CD14-positive monocyte (primary cell): ENCODE measurements around the gene ASF1B. TPM values are rescaled to one million over a fixed set of nuclear protein-coding genes. Genes with fewer than 3 reads are reported as not detected.

Experiments used
- DNase-seq, 3 donors: peaks; one replicate each; pipeline ENCODE4 v3.0.0-alpha.2; 2011 to 2022
- H2AFZ ChIP-seq: 2 replicates; pipeline ENCODE4 v1.6.0; 2012; ENCODE audit warnings: mild to moderate bottlenecking, low read depth, low read length, inconsistent platforms; ENCODE audit not compliant: insufficient read depth, poor library complexity, severe bottlenecking
- H3K27ac ChIP-seq, 2 donors: 1 replicate in 1 of 2; 2 replicates in 1 of 2; pipeline ENCODE4 v1.5.1; 2012 to 2013; ENCODE audit warnings: low read length in 2 of 2, control low read depth in 1 of 2, inconsistent platforms in 1 of 2, low read depth in 1 of 2, mild to moderate bottlenecking in 1 of 2
- H3K27me3 ChIP-seq, 2 donors: one replicate each; pipeline versions ENCODE4 v1.6.0 to v1.6.1; 2011 to 2013; ENCODE audit warnings: low read length in 2 of 2; ENCODE audit not compliant: control insufficient read depth in 2 of 2, insufficient read depth in 2 of 2
- H3K36me3 ChIP-seq, 2 donors: replicated peaks in 1 of 2; 1 replicate in 1 of 2; 2 replicates in 1 of 2; pipeline versions ENCODE4 v1.5.1 to v1.6.1; 2012 to 2013; ENCODE audit warnings: low read length in 2 of 2, control low read depth in 1 of 2, inconsistent platforms in 1 of 2, mild to moderate bottlenecking in 1 of 2; ENCODE audit not compliant: insufficient read depth in 2 of 2, control insufficient read depth in 1 of 2
- H3K4me1 ChIP-seq, 2 donors: 1 replicate in 1 of 2; 2 replicates in 1 of 2; pipeline versions ENCODE4 v1.5.1 to v1.6.1; 2012 to 2013; ENCODE audit warnings: low read length in 2 of 2, control low read depth in 1 of 2, inconsistent platforms in 1 of 2, mild to moderate bottlenecking in 1 of 2, moderate library complexity in 1 of 2; ENCODE audit not compliant: insufficient read depth in 2 of 2, control insufficient read depth in 1 of 2
- H3K4me2 ChIP-seq: replicated peaks from 2 replicates; pipeline ENCODE3; 2012; ENCODE audit warnings: low read length, moderate library complexity, mild to moderate bottlenecking; ENCODE audit not compliant: poor library complexity, severe bottlenecking; ENCODE audit errors: extremely low read depth
- H3K4me3 ChIP-seq, 3 experiments: fragments of 200-600 bp in 1 of 3; sonication (generic) in 1 of 3; replicated peaks in 1 of 3; 1 replicate in 2 of 3; 2 replicates in 1 of 3; pipeline ENCODE4 v1.5.1; 2011 to 2013; ENCODE audit warnings: low read length in 3 of 3, mild to moderate bottlenecking in 3 of 3, control low read depth in 2 of 3, low read depth in 2 of 3, inconsistent platforms in 1 of 3, moderate library complexity in 1 of 3
- H3K79me2 ChIP-seq: 2 replicates; pipeline ENCODE4 v1.6.0; 2012; ENCODE audit warnings: mild to moderate bottlenecking, control low read depth, inconsistent platforms, low read length, moderate library complexity; ENCODE audit not compliant: insufficient read depth
- H3K9ac ChIP-seq: 2 replicates; pipeline ENCODE4 v1.6.0; 2017; ENCODE audit warnings: low read length, mild to moderate bottlenecking; ENCODE audit not compliant: insufficient read depth, poor library complexity, severe bottlenecking
- H3K9me3 ChIP-seq, 2 donors: replicated peaks in 1 of 2; 1 replicate in 1 of 2; 2 replicates in 1 of 2; pipeline versions ENCODE4 v1.5.1 to v1.6.1; 2012 to 2013; ENCODE audit warnings: low read length in 2 of 2, control low read depth in 1 of 2; ENCODE audit not compliant: control insufficient read depth in 1 of 2, insufficient read depth in 1 of 2
- H4K20me1 ChIP-seq: 2 replicates; pipeline ENCODE4 v1.6.0; 2012; ENCODE audit warnings: mild to moderate bottlenecking, low read length, control low read depth, moderate library complexity; ENCODE audit not compliant: insufficient read depth
- H3K27ac Mint-ChIP-seq, 7 donors: one replicate each; pipeline ENCODE4 v1.8.0; 2020; ENCODE audit warnings: mild to moderate bottlenecking in 7 of 7, mixed read lengths in 7 of 7, moderate library complexity in 6 of 7, inconsistent platforms in 2 of 7
- H3K27me3 Mint-ChIP-seq, 3 donors: one replicate each; pipeline ENCODE4 v1.8.0; 2021 to 2022; ENCODE audit warnings: low read depth in 3 of 3, mild to moderate bottlenecking in 3 of 3, mixed read lengths in 3 of 3, moderate library complexity in 3 of 3, inconsistent platforms in 1 of 3
- H3K36me3 Mint-ChIP-seq, 2 donors: one replicate each; pipeline ENCODE4 v1.8.0; 2020; ENCODE audit warnings: mixed read lengths in 2 of 2, inconsistent platforms in 1 of 2, mild to moderate bottlenecking in 1 of 2
- H3K4me1 Mint-ChIP-seq: one replicate; pipeline ENCODE4 v1.8.0; 2020; ENCODE audit warnings: mild to moderate bottlenecking, mixed read lengths
- H3K4me3 Mint-ChIP-seq, 2 donors: one replicate each; pipeline ENCODE4 v1.8.0; 2020; ENCODE audit warnings: mild to moderate bottlenecking in 2 of 2, mixed read lengths in 2 of 2, moderate library complexity in 1 of 2
- H3K9me3 Mint-ChIP-seq, 7 donors: one replicate each; pipeline ENCODE4 v1.8.0; 2020 to 2022; ENCODE audit warnings: mixed read lengths in 7 of 7, mild to moderate bottlenecking in 6 of 7, moderate library complexity in 6 of 7, inconsistent platforms in 2 of 7
- CTCF ChIP-seq: fragments of 200-600 bp; IDR thresholded peaks from one replicate; pipeline ENCODE4 v1.8.0; 2022; ENCODE audit warnings: antibody characterized with exemption, mild to moderate bottlenecking
- WGBS: methylation state at CpG from one replicate; pipeline ENCODE4 v1.1.5; 2013; ENCODE audit warnings: missing lambda C conversion rate; ENCODE audit not compliant: insufficient coverage; 5-methylcytosine and 5-hydroxymethylcytosine counted together
- intact Hi-C, 2 donors: fragments of 100-400 bp; cut with micrococcal nuclease; formaldehyde crosslinking; loops; one replicate each; pipeline versions ENCODE4 v1.15.0 to v1.15.1; 2023
- polyA plus RNA-seq, 3 donors: library from polyadenylated mRNA; depleted of rRNA in 1 of 3; unstranded in 2 of 3; stranded (reverse) in 1 of 3; fragments of 300-500 nt in 2 of 3; fragments of >200 nt in 1 of 3; fragmentation: Illumina TruSeq in 2 of 3; gene quantifications; 1 replicate in 2 of 3; 2 replicates in 1 of 3; pipeline ENCODE4 v1.2.3, GENCODE V29; 2012 to 2021

Gene ASF1B
- polyA plus RNA-seq, 3 donors, result 6.3 to 13.4 (median 9.2) TPM

- Histone ChIP-seq H2AFZ (no peak overlapping the region), H4K20me1 (peaks cover 71% of the 10 kb centered on the region), H3K79me2 (peaks cover 81% of the 10 kb centered on the region), H3K36me3 (peaks cover 4 to 11% of the 10 kb centered on the region in 2 donors), H3K27me3 (no peaks in the 10 kb centered on the region), H3K9ac (no peak overlapping the region), H3K4me2 (peak overlapping the region; percentile 99), H3K4me1 (peaks cover 61 to 73% of the 10 kb centered on the region in 2 donors), H3K4me3 (peak overlapping the region in 1 of 3 experiments; percentile 99), H3K27ac (peak overlapping the region; percentile 73 to 86), H3K9me3 (no peaks in the 10 kb centered on the region)
- WGBS, result 4% methylated on average over 3 of the region's 9 CpGs
- peak overlapping the region in 1 of 2 donors; percentile 65 for H3K4me3 Mint-ChIP-seq
- DNase-seq, result peak; percentile 84 to 94 (median 90)
- H3K9me3 Mint-ChIP-seq, result no peaks in the 10 kb centered on the region
- peaks cover 2 to 36% of the 10 kb centered on the region in 2 donors for H3K36me3 Mint-ChIP-seq
- peaks cover 66% of the 10 kb centered on the region for H3K4me1 Mint-ChIP-seq
- intact Hi-C loops, result loop anchor here (2.0 to 5.0 kb wide), 4 partner anchors 20 to 113 kb away; partner anchors contain the start of gene ASF1B (in 1 of the 2)
- H3K27ac Mint-ChIP-seq, result peak overlapping the region; percentile 85 to 97 (median 90)
- H3K27me3 Mint-ChIP-seq, result peaks cover 0 to 1% (median 0%) of the 10 kb centered on the region in 3 donors
- TF ChIP-seq CTCF, result peak; percentile 60
Observed at GRCh38 chr19:14114854-14115253, 21.5 kb downstream of the ASF1B start.

GRCh38 chr19:14114439-14114838 is 21.9 kb downstream of the ASF1B start:
- H2AFZ ChIP-seq, result no peak overlapping the region
- intact Hi-C loops, result loop anchor here (2.0 kb wide), 2 partner anchors 20 to 22 kb away; partner anchors contain the start of gene ASF1B (in 1 of the 2)
- no peak for DNase-seq
- 95% methylated on average over 5 of the region's 7 CpGs for WGBS
- peaks cover 62% of the 10 kb centered on the region for H3K4me1 Mint-ChIP-seq
- peak overlapping the region; percentile 73 to 86 for H3K27ac ChIP-seq
- no peaks in the 10 kb centered on the region for H3K9me3 ChIP-seq
- H3K4me3 Mint-ChIP-seq, result peak overlapping the region in 1 of 2 donors; percentile 65
- peaks cover 0 to 1% (median 0%) of the 10 kb centered on the region in 3 donors for H3K27me3 Mint-ChIP-seq
- peaks cover 73% of the 10 kb centered on the region for H4K20me1 ChIP-seq
- H3K4me1 ChIP-seq, result peaks cover 57 to 69% of the 10 kb centered on the region in 2 donors
- H3K36me3 ChIP-seq, result peaks cover 4 to 11% of the 10 kb centered on the region in 2 donors
- H3K4me2 ChIP-seq, result peak overlapping the region; percentile 99
- no peaks in the 10 kb centered on the region for H3K9me3 Mint-ChIP-seq
- peak overlapping the region in 1 of 3 experiments; percentile 99 for H3K4me3 ChIP-seq
- H3K9ac ChIP-seq, result no peak overlapping the region
- peaks cover 77% of the 10 kb centered on the region for H3K79me2 ChIP-seq
- peaks cover 2 to 39% of the 10 kb centered on the region in 2 donors for H3K36me3 Mint-ChIP-seq
- H3K27ac Mint-ChIP-seq, result peak overlapping the region; percentile 85 to 94 (median 90)
- H3K27me3 ChIP-seq, result no peaks in the 10 kb centered on the region
- TF ChIP-seq CTCF, result no peak
